ENCODE results near the gene RHOJ.

The RHOJ gene

DNA sequence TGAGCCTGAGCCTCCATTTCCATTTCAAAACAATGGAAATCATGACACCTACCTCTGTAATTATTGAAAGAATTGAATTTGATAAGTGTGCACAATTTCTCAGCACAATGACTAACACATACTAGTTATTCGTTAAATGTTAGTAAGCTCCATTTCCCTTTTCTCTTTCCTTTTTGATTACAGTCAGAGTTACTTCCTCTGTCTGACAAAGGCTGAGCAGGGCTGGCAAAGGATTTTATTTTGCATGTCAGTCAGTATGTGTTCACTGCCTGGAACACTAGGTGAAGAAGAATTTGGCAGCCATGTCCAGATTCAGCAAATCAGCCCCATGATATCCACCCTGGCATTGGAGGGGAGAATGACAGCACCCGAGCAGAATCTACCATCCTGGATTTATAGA is 12.2 kb upstream of the RHOJ start:
- DNase-seq (ENCODE audit: low spot score): no peak
- Mint-ChIP-seq H3K27ac (no peak overlapping the region), H3K36me3 (ENCODE audit: low read depth) (no peaks in the 10 kb centered on the region), H3K4me3 (no peak overlapping the region), H3K9me3 (no peaks in the 10 kb centered on the region), H3K4me1 (ENCODE audit: low read depth) (no peaks in the 10 kb centered on the region), H3K27me3 (ENCODE audit: low read depth) (no peaks in the 10 kb centered on the region)

GRCh38 chr14:63193236-63193635 is 11.0 kb upstream of the RHOJ start:
- Mint-ChIP-seq H3K4me1 (ENCODE audit: low read depth) (no peaks in the 10 kb centered on the region), H3K9me3 (no peaks in the 10 kb centered on the region), H3K27ac (no peak overlapping the region), H3K27me3 (ENCODE audit: low read depth) (no peaks in the 10 kb centered on the region), H3K36me3 (ENCODE audit: low read depth) (no peaks in the 10 kb centered on the region), H3K4me3 (no peak overlapping the region)
- no peak for DNase-seq (ENCODE audit: low spot score)

- H3K4me3 Mint-ChIP-seq: no peak overlapping the region
- H3K27ac Mint-ChIP-seq: no peak overlapping the region
- DNase-seq (ENCODE audit: low spot score): no peak
- no peaks in the 10 kb centered on the region for H3K27me3 Mint-ChIP-seq (ENCODE audit: low read depth)
- H3K9me3 Mint-ChIP-seq: no peaks in the 10 kb centered on the region
- H3K36me3 Mint-ChIP-seq (ENCODE audit: low read depth): no peaks in the 10 kb centered on the region
- no peaks in the 10 kb centered on the region for H3K4me1 Mint-ChIP-seq (ENCODE audit: low read depth)
Measured at GRCh38 chr14:63200035-63200740, 4.1 kb upstream of the RHOJ start.

GRCh38 chr14:63200767-63201166 is 3.5 kb upstream of the RHOJ start:
- no peaks in the 10 kb centered on the region for H3K4me1 Mint-ChIP-seq (ENCODE audit: low read depth)
- peaks cover 2% of the 10 kb centered on the region for H3K27me3 Mint-ChIP-seq (ENCODE audit: low read depth)
- no peak overlapping the region for H3K27ac Mint-ChIP-seq
- H3K9me3 Mint-ChIP-seq: no peaks in the 10 kb centered on the region
- H3K4me3 Mint-ChIP-seq: no peak overlapping the region
- DNase-seq (ENCODE audit: low spot score): no peak
- H3K36me3 Mint-ChIP-seq (ENCODE audit: low read depth): no peaks in the 10 kb centered on the region

- no peaks in the 10 kb centered on the region for H3K9me3 Mint-ChIP-seq
- no peaks in the 10 kb centered on the region for H3K4me1 Mint-ChIP-seq (ENCODE audit: low read depth)
- H3K4me3 Mint-ChIP-seq: no peak overlapping the region
- H3K27ac Mint-ChIP-seq: no peak overlapping the region
- DNase-seq (ENCODE audit: low spot score): no peak
- no peaks in the 10 kb centered on the region for H3K36me3 Mint-ChIP-seq (ENCODE audit: low read depth)
- H3K27me3 Mint-ChIP-seq (ENCODE audit: low read depth): peaks cover 4% of the 10 kb centered on the region
Measured at GRCh38 chr14:63203015-63203414, 1.2 kb upstream of the RHOJ start.

GRCh38 chr14:63203618-63204406 is 431 bp upstream of the RHOJ start:
- Mint-ChIP-seq H3K9me3 (no peaks in the 10 kb centered on the region), H3K27me3 (ENCODE audit: low read depth) (peaks cover 4% of the 10 kb centered on the region), H3K27ac (no peak overlapping the region), H3K4me1 (ENCODE audit: low read depth) (no peaks in the 10 kb centered on the region), H3K36me3 (ENCODE audit: low read depth) (no peaks in the 10 kb centered on the region), H3K4me3 (no peak overlapping the region)
- no peak for DNase-seq (ENCODE audit: low spot score)

GRCh38 chr14:63205044-63205575 is 867 bp downstream of the RHOJ start:
- Mint-ChIP-seq H3K27ac (no peak overlapping the region), H3K9me3 (no peaks in the 10 kb centered on the region), H3K4me3 (no peak overlapping the region), H3K36me3 (ENCODE audit: low read depth) (no peaks in the 10 kb centered on the region), H3K27me3 (ENCODE audit: low read depth) (peaks cover 4% of the 10 kb centered on the region), H3K4me1 (ENCODE audit: low read depth) (no peaks in the 10 kb centered on the region)
- DNase-seq (ENCODE audit: low spot score): no peak

GRCh38 chr14:63205866-63206265 is 1.6 kb downstream of the RHOJ start:
- no peaks in the 10 kb centered on the region for H3K4me1 Mint-ChIP-seq (ENCODE audit: low read depth)
- no peak overlapping the region for H3K4me3 Mint-ChIP-seq
- H3K9me3 Mint-ChIP-seq: no peaks in the 10 kb centered on the region
- H3K27ac Mint-ChIP-seq: no peak overlapping the region
- no peaks in the 10 kb centered on the region for H3K36me3 Mint-ChIP-seq (ENCODE audit: low read depth)
- H3K27me3 Mint-ChIP-seq (ENCODE audit: low read depth): peaks cover 4% of the 10 kb centered on the region
- no peak for DNase-seq (ENCODE audit: low spot score)

- no peaks in the 10 kb centered on the region for H3K4me1 Mint-ChIP-seq (ENCODE audit: low read depth)
- no peaks in the 10 kb centered on the region for H3K9me3 Mint-ChIP-seq
- no peak overlapping the region for H3K4me3 Mint-ChIP-seq
- no peaks in the 10 kb centered on the region for H3K36me3 Mint-ChIP-seq (ENCODE audit: low read depth)
- no peak for DNase-seq (ENCODE audit: low spot score)
- no peak overlapping the region for H3K27ac Mint-ChIP-seq
- peaks cover 4% of the 10 kb centered on the region for H3K27me3 Mint-ChIP-seq (ENCODE audit: low read depth)
Measured at GRCh38 chr14:63209160-63209559, 4.9 kb downstream of the RHOJ start.

DNA sequence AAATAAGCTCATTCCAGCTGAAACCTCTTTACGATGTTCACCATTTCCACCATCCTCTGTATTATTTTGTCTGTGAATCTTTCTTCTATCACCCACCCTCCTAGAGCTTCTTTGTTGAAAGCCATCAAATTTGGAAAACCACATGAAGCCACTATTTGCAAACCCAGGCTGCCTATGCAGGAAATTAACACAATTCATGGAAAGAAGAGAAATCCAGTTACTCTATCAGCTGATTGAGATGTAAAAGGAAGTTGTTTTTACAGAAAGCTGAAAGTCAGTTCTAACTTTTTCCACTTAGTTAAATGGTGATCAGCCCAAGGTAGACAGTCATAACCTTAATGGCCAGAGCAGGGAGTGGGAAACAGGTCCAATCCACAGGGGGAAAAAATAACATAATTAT is 6.6 kb downstream of the RHOJ start:
- DNase-seq (ENCODE audit: low spot score): no peak
- H3K9me3 Mint-ChIP-seq: no peaks in the 10 kb centered on the region
- no peak overlapping the region for H3K27ac Mint-ChIP-seq
- H3K36me3 Mint-ChIP-seq (ENCODE audit: low read depth): no peaks in the 10 kb centered on the region
- no peak overlapping the region for H3K4me3 Mint-ChIP-seq
- H3K27me3 Mint-ChIP-seq (ENCODE audit: low read depth): peaks cover 5% of the 10 kb centered on the region
- H3K4me1 Mint-ChIP-seq (ENCODE audit: low read depth): no peaks in the 10 kb centered on the region

DNA sequence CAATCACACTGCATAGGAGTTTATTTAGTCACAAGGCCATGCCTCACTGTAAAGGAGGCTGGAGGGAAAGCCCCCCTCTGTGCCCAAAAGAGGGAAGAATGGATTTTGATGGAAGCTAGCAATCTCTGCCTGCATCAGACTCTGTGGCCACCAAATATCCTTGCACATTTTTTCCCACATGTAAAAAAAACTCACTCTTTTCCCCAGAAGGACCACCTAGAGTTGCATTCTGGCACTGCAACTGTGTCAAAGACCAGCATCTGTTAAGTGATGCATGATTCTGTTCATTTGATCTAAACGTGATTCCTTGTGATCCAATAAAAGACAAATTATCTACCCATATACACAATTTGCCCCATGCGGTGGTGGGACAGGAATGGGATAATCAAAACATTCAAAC is 8.0 kb downstream of the RHOJ start:
- Mint-ChIP-seq H3K27me3 (ENCODE audit: low read depth) (peaks cover 3% of the 10 kb centered on the region), H3K27ac (no peak overlapping the region), H3K9me3 (no peaks in the 10 kb centered on the region), H3K4me3 (no peak overlapping the region), H3K36me3 (ENCODE audit: low read depth) (no peaks in the 10 kb centered on the region), H3K4me1 (ENCODE audit: low read depth) (no peaks in the 10 kb centered on the region)
- DNase-seq (ENCODE audit: low spot score): no peak

DNA sequence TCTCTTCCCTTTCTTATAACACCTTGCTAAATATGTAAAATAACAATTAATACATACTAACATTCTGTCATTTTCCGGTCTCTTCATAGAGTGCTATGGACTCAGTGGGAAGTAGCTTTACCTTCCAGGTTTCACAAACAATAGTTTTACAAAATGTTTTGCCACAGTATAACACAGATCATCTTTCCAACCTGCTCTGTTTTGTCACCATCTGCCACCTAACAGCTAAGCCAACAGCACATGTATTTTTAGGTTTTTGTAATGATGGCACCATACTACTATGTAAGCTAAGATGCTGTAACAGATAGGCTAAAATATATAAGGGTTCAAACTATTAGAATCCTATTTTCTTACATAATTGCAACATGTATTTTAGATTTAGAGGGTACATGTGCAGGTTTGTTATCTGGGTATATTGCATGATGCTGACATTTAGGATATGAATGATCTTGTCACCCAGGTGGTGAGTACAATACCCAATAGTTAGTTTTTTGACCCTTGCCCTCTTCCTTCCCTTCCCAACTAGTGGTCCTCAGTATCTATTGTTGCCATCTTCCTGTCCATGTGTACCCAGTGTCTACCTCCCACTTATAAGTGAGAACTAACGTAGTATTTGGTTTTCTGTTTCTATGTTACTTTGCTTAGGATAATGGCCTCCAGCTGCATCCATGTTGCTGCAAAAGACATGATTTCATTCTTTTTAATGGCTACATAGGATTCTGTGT is 8.7 kb downstream of the RHOJ start:
- no peak for DNase-seq (ENCODE audit: low spot score)
- H3K36me3 Mint-ChIP-seq (ENCODE audit: low read depth): no peaks in the 10 kb centered on the region
- H3K4me3 Mint-ChIP-seq: no peak overlapping the region
- no peak overlapping the region for H3K27ac Mint-ChIP-seq
- no peaks in the 10 kb centered on the region for H3K4me1 Mint-ChIP-seq (ENCODE audit: low read depth)
- no peaks in the 10 kb centered on the region for H3K9me3 Mint-ChIP-seq
- H3K27me3 Mint-ChIP-seq (ENCODE audit: low read depth): peaks cover 3% of the 10 kb centered on the region

GRCh38 chr14:63214417-63215196 is 10.4 kb downstream of the RHOJ start:
- H3K27ac Mint-ChIP-seq: no peak overlapping the region
- no peaks in the 10 kb centered on the region for H3K9me3 Mint-ChIP-seq
- no peaks in the 10 kb centered on the region for H3K36me3 Mint-ChIP-seq (ENCODE audit: low read depth)
- no peak for DNase-seq (ENCODE audit: low spot score)
- peaks cover 3% of the 10 kb centered on the region for H3K27me3 Mint-ChIP-seq (ENCODE audit: low read depth)
- H3K4me3 Mint-ChIP-seq: no peak overlapping the region
- H3K4me1 Mint-ChIP-seq (ENCODE audit: low read depth): no peaks in the 10 kb centered on the region

All from T-helper 2 cell treated with Interferon-gamma antibody and Interleukin-4, amounts not matched to agents 5 μg/mL and 100 μg/mL, for 36 hours (primary cell).